ENCODE results near the gene CABP2. TPM values are rescaled to one million over a fixed set of nuclear protein-coding genes. Genes with fewer than 3 reads are reported as not detected.

Gene CABP2
- total RNA-seq, 2 donors from 2014 or later = not detected

DNA sequence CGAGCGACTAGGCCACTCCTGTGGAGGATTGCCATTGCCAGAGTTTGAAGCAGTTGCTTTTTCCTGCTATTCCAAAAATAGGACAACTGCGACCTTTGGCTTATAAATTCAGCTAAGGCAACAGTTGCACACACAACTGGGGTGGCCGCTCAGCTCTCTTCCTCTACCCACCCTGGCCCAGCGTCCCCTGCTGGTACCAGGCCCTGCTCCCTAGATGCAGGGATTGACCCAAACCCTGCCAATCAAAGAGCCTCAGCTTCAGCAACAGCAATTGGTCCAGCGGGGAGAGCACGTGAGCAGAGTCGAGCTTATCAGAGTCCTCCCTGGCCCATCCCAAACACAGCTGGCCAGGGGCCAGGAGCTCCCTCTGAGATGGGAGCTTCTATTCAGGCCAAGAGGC lies 22.0 kb upstream of the CABP2 start:
- peak; percentile 17 to 31 (median 24) for DNase-seq
- TF ChIP-seq CTCF (IDR thresholded peaks at IDR 0.05) = no peak
- no peak for TF ChIP-seq POLR2A (IDR thresholded peaks at IDR 0.05)
- ATAC-seq = peak; percentile 39

GRCh38 chr11:67544616-67545242 lies 21.5 kb upstream of the CABP2 start:
- Histone ChIP-seq H3K9me3 (no peaks in the 10 kb centered on the region), H3K4me1 (peaks cover 31% of the 10 kb centered on the region), H3K4me3 (no peak overlapping the region), H3K27me3 (no peaks in the 10 kb centered on the region), H3K36me3 (replicated peaks in 1 of 2; ENCODE audit: insufficient read depth in 1 of 2, low read depth in 2 of 2) (no peaks in the 10 kb centered on the region), H3K27ac (peak overlapping the region in 2 of 4 donors; percentile 43 to 46)
- ATAC-seq (peak; percentile 18), DNase-seq (no peak)
- TF ChIP-seq POLR2A (IDR thresholded peaks at IDR 0.05) = no peak
- TF ChIP-seq CTCF (IDR thresholded peaks at IDR 0.05) = no peak
- 44 to 66% methylated on average over 7 to 10 of the region's 10 CpGs for WGBS, 2 donors
- intact Hi-C loops (cut with DNase I) = no loop called here

More for the DNA sequence above, 22.0 kb upstream of the CABP2 start:
- H3K27me3 ChIP-seq = no peaks in the 10 kb centered on the region
- H3K4me1 ChIP-seq = peaks cover 31% of the 10 kb centered on the region
- H3K36me3 ChIP-seq (replicated peaks in 1 of 2; ENCODE audit: insufficient read depth in 1 of 2, low read depth in 2 of 2) = no peaks in the 10 kb centered on the region
- H3K4me3 ChIP-seq = no peak overlapping the region
- H3K9me3 ChIP-seq = no peaks in the 10 kb centered on the region
- intact Hi-C loops (cut with DNase I) = no loop called here
- H3K27ac ChIP-seq = peak overlapping the region in 2 of 4 donors; percentile 43 to 46
- WGBS, 2 donors = 40 to 41% methylated on average over 6 to 8 of the region's 8 CpGs

DNA sequence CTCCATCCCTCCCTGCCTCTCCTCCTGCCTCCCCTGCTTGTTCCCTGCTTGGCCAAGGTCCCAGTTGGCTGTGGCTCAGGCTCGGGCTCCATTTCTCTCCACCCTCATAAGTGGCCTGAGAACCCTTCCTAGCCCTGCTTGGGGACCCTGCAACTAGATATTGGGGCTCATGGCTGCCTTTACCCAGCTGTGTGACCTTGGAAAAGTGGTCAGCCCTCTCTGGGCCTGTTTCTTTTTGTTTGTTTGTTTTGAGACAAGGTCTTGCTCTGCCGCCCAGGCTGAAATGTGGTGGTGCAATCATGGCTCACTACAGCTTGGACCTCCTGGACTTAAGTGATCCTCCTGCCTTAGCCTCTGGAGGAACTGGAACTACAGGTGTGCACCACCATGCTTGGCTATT lies 20.3 kb upstream of the CABP2 start:
- Histone ChIP-seq H3K27me3 (no peaks in the 10 kb centered on the region), H3K27ac (no peak overlapping the region), H3K36me3 (replicated peaks in 1 of 2; ENCODE audit: insufficient read depth in 1 of 2, low read depth in 2 of 2) (no peaks in the 10 kb centered on the region), H3K4me3 (no peak overlapping the region), H3K9me3 (no peaks in the 10 kb centered on the region), H3K4me1 (peaks cover 31% of the 10 kb centered on the region)
- DNase-seq = no peak
- TF ChIP-seq CTCF (IDR thresholded peaks at IDR 0.05) = no peak
- TF ChIP-seq POLR2A (IDR thresholded peaks at IDR 0.05) = no peak
- intact Hi-C loops (cut with DNase I) = no loop called here
- 14 to 47% methylated on average over 2 of the region's 2 CpGs for WGBS, 2 donors
- ATAC-seq = no peak

- 74 to 87% methylated on average over 4 to 7 of the region's 7 CpGs for WGBS, 2 donors
- H3K4me3 ChIP-seq = no peak overlapping the region
- no peak for DNase-seq
- H3K36me3 ChIP-seq (replicated peaks in 1 of 2; ENCODE audit: insufficient read depth in 1 of 2, low read depth in 2 of 2) = no peaks in the 10 kb centered on the region
- H3K27ac ChIP-seq = no peak overlapping the region
- TF ChIP-seq CTCF (IDR thresholded peaks at IDR 0.05) (no peak), POLR2A (IDR thresholded peaks at IDR 0.05) (no peak)
- intact Hi-C loops (cut with DNase I) = no loop called here
- peaks cover 31% of the 10 kb centered on the region for H3K4me1 ChIP-seq
- no peaks in the 10 kb centered on the region for H3K27me3 ChIP-seq
- ATAC-seq = no peak
- H3K9me3 ChIP-seq = no peaks in the 10 kb centered on the region
Measured at GRCh38 chr11:67542971-67543370, 19.7 kb upstream of the CABP2 start.

- no peak overlapping the region for H3K27ac ChIP-seq
- peaks cover 31% of the 10 kb centered on the region for H3K4me1 ChIP-seq
- no peaks in the 10 kb centered on the region for H3K9me3 ChIP-seq
- TF ChIP-seq POLR2A (IDR thresholded peaks at IDR 0.05) = no peak
- no peak for TF ChIP-seq CTCF (IDR thresholded peaks at IDR 0.05)
- intact Hi-C loops (cut with DNase I) = no loop called here
- ATAC-seq (no peak), DNase-seq (no peak)
- WGBS, 2 donors = 68 to 75% methylated on average over 3 of the region's 3 CpGs
- no peak overlapping the region for H3K4me3 ChIP-seq
- no peaks in the 10 kb centered on the region for H3K27me3 ChIP-seq
- H3K36me3 ChIP-seq (replicated peaks in 1 of 2; ENCODE audit: insufficient read depth in 1 of 2, low read depth in 2 of 2) = no peaks in the 10 kb centered on the region
Measured at GRCh38 chr11:67542169-67542568, 18.9 kb upstream of the CABP2 start.
